ENCODE results near the gene SEBOX. TPM values are rescaled to one million over a fixed set of nuclear protein-coding genes. Genes with fewer than 3 reads are reported as not detected.

The SEBOX gene, protein sequence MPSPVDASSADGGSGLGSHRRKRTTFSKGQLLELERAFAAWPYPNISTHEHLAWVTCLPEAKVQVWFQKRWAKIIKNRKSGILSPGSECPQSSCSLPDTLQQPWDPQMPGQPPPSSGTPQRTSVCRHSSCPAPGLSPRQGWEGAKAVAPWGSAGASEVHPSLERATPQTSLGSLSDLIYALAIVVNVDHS
- total RNA-seq = not detected in 2 replicates

GRCh38 chr17:28364665-28365363 is at the start of gene SEBOX:
SEBOX (minus strand) TSS chr17:28365199; CDS start chr17:28365151, 48 bp downstream.

GRCh38 chr17:28405632-28406472 is 40.9 kb upstream of the SEBOX start, which contains the start of gene SLC46A1:
SLC46A1 (minus strand) TSS chr17:28406212; CDS start chr17:28406114, 98 bp downstream.

DNA sequence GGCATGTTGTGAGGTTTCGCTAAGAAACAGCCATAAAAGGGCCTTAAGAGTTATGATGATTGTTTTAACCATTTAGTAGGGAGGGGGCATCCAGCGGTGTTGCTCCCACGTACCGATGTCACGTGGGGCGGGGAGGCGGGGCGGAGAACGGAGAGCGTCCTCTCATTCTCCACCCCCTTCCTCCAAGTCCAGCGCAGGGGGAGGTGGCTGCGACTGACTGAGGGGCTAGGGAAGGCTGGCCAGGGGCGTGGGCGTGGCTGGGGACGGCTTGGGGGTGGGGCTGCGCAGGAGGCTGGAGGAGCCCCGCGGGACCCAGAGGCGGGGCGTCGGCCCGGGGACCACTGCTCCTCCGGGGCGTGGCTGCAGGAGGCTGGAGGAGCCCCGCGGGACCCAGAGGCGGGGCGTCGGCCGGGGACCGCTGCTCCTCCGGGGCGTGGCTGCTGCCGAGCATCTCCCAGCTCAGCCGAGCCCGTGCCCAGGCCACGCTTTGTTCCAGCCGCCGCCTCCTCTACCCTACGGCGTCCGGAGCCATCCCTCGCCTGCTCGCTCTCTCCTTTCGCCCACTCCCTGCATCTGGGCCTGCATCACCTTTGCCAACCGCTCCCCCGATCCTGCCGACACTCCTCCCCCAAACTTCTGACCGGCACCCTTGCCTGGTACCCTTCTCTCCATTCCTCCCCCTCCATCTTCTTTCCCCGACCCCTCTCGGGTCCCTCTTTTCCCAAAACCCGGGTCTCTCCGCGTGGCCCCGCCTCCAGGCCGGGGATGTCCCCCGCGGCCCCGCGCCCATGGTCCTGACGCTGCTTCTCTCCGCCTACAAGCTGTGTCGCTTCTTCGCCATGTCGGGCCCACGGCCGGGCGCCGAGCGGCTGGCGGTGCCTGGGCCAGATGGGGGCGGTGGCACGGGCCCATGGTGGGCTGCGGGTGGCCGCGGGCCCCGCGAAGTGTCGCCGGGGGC is 6.5 kb upstream of the SEBOX start, which contains the start of gene SARM1:
TSS of gene SARM1 (plus strand) at position 450 of the 958 bp plus-strand sequence. CDS start at position 789, 339 bp downstream.

DNA sequence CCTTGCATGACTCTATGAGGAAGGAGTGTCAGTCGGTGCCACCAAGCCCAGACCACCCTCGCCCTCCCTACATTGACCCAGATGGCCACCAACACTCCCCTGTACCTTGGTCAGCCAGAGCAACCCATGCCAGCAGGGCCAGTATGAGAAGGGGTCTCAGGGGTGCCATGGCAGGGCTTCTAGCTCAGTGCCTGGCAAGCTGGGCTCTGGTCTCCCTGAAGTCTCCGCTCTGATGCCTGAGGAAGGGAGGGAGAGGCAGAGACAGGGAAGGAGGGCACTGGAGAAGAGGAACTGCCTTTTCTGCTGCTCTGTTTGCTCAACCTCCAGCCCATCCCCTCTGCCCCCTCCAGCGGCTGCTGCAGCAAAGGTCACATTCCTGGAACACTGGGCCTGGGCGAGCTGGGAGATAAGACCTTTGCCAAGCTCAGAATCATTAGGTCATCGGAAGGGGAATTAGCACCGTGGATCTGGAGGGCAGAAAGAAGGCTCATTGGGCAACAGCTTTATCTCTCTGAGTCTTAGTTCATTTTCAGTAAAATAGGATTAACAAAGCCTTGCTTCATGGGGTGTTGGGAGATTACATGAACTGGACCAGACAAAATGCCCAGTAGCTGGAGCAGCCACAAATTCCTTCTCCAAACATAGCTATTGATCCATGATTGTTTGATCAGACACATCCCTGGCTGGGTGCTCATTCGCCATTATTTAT is 5.2 kb upstream of the SEBOX start, which contains the start of gene VTN:
TSS of gene VTN (minus strand) at position 273 of the 709 bp plus-strand sequence. CDS start at position 169, 104 bp downstream.

DNA sequence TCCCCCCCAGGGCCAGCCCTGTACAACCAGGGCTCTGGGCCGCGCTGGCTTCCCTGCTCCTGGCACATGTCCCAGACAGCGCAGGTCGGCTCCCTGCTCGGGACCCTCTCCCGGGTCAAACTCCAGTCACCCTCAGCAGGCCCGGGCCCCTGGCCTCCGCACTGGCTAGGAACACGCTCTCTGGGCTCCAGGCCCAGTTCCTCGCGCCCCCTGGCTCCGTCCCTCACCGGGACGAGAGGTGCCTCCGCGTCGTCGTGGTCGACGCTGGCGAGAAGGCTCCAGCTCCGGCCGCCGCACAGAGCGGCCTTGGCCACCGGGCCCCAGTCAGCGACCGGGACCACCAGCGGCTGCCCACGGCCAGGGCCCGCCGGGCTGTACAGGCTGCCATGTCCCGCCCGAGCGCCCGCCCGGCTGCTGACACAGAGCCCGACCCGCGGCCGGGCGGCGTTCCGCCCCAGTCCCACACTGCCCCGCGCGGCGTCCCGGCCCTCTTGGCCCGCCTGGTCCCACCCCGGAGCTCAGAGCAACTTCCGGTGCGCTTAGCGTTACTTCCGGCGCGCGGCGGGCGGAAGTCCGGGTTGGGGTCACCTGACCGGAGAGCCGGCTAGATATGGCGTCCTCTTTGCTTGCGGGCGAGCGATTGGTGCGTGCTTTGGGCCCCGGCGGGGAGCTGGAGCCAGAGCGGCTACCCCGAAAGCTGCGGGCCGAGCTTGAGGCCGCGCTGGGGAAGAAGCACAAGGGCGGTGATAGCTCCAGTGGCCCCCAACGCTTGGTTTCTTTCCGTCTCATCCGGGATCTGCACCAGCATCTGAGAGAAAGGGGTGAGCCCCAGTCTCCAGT is 7.7 kb downstream of the SEBOX start, which contains the start of gene POLDIP2:
TSS of gene POLDIP2 (minus strand) at position 467 of the 840 bp plus-strand sequence. CDS start at position 388, 79 bp downstream.

DNA sequence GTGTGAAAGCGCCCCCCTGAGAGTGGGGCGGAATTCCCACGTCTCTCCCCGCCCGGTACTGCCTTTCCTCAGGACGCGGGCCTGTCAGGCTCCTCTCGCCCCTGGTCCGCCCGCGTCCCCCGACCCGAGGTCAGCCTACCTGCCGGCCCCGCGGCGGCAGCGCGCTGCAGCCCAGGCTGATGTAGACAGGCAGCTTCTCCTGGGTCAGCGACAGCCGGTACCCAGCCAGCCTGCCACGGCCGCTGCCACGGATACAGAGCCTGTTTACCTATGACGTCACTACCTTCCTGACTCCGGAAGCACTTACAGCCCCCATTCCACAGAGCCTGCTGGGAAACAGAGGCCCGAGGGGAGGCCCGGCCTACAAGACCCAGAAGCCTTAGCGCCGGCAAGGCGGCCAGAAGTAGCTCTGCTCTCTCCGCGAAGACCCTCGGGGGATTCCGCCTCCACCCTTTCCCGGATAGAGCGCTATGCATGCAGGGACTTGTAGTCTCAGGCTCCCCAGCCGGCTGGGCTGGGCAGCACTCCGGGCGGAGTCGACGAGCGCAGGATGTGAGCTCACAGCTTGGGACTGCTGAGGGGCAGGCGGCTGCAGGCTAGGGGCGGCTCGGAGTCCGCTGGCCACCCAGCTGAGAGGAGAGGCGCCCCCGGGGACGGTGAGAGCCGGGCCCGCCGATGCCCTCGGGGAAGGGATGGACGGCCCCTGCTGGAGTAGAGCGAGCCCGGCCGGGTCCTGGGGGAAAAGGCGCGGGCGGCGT is 29.6 kb downstream of the SEBOX start, which contains the start of the genes IFT20 and TNFAIP1:
TSS of gene IFT20 (minus strand) at position 272 of the 758 bp plus-strand sequence. CDS start 3,487 bp downstream, outside the sequence.
TSS of gene TNFAIP1 (plus strand) at position 561 of the 758 bp plus-strand sequence. CDS start 3,761 bp downstream, outside the sequence.

DNA sequence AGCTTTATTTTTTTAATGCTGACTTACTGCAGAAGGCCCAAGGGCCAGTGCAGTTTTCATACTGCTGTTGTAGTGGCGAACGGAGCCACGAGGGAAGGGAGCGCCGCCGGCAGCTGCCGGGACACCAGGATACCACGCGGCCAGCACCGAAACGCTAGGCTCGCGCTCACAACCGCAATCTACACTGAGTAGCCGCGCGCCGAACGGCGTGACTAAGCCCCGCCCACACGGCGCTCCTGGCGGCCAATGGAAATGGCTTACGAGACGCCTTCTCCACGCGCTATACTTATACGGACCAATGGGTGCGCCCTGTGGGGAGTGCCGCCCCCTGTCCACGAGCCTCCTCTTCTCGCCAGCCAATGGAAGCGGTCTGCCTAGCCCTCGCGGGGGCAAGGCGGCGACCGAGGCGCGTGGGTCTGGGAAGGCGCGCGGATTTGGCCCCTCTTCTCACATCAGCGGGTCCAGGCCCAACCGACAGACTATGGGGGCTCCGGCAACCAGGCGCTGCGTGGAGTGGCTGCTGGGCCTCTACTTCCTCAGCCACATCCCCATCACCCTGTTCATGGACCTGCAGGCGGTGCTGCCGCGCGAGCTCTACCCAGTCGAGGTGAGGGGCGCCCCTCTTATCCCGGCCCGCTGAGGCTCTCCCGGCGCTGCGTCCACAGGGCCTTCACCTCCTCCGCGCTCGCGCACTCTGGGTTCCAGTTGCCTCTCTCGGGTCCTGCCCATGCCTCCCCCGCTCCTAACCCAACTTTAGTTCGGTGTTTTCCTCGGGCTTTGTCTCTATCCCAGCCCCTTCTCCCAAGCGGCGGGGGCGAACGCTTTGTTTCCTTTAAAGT is 46.0 kb downstream of the SEBOX start, which contains the start of gene TMEM97:
TSS of gene TMEM97 (plus strand) at position 442 of the 839 bp plus-strand sequence. CDS start at position 482, 40 bp downstream.

Other genes starting within 250 kb of the SEBOX start
- 17.2 and 22.9 TPM in 2 replicates for gene TMEM97, start 46.0 kb downstream of the SEBOX start, total RNA-seq
- gene IFT20, start 29.7 kb downstream of the SEBOX start, total RNA-seq = 17.8 and 29.9 TPM in 2 replicates
- gene TNFAIP1, start 29.4 kb downstream of the SEBOX start, total RNA-seq = 34.6 and 49.8 TPM in 2 replicates
- gene POLDIP2, start 7.7 kb downstream of the SEBOX start, total RNA-seq = 89.2 and 96.0 TPM in 2 replicates
- gene VTN, start 5.1 kb upstream of the SEBOX start, total RNA-seq = not detected in 2 replicates
- gene SARM1, start 6.5 kb upstream of the SEBOX start, total RNA-seq = 0.14 and 0.21 TPM in 2 replicates
- 2.6 and 4.8 TPM in 2 replicates for gene SLC46A1, start 41.0 kb upstream of the SEBOX start, total RNA-seq
- gene SLC13A2, start 108.4 kb upstream of the SEBOX start, total RNA-seq = not detected in 2 replicates
- 2.7 and 11.1 TPM in 2 replicates for gene FOXN1, start 141.1 kb upstream of the SEBOX start, total RNA-seq
- gene UNC119, start 187.4 kb upstream of the SEBOX start, total RNA-seq = 34.1 and 51.9 TPM in 2 replicates
- gene PIGS, start 206.3 kb upstream of the SEBOX start, total RNA-seq = 55.8 and 60.0 TPM in 2 replicates
- gene ALDOC, start 211.7 kb upstream of the SEBOX start, total RNA-seq = 109 and 131 TPM in 2 replicates
- 36.9 and 44.5 TPM in 2 replicates for gene SPAG5, start 233.8 kb upstream of the SEBOX start, total RNA-seq
- 0.84 and 4.4 TPM in 2 replicates for gene RSKR, start 249.0 kb upstream of the SEBOX start, total RNA-seq